Endodermal cell (in vitro differentiated cells): ENCODE data around the gene BCL2L15. TPM values are rescaled to one million over a fixed set of nuclear protein-coding genes. Genes with fewer than 3 reads are reported as not detected.

Experiments
- DNase-seq: peaks from one replicate; pipeline ENCODE4 v3.0.0-alpha.2; 2017
- H3K27ac ChIP-seq: 2 replicates; pipeline ENCODE4 v1.5.1; 2013; ENCODE audit warnings: mild to moderate bottlenecking, low read depth, low read length, moderate library complexity
- H3K27me3 ChIP-seq: 2 replicates; pipeline ENCODE4 v1.6.1; 2013; ENCODE audit warnings: mild to moderate bottlenecking, low read length, moderate library complexity; ENCODE audit not compliant: insufficient read depth, control insufficient read depth, poor library complexity, severe bottlenecking
- H3K36me3 ChIP-seq: 2 replicates; pipeline ENCODE4 v1.7.0; 2013; ENCODE audit warnings: mild to moderate bottlenecking, low read length, moderate library complexity; ENCODE audit not compliant: control insufficient read depth, insufficient read depth
- H3K4me1 ChIP-seq: one replicate; pipeline ENCODE4 v1.7.0; 2013; ENCODE audit warnings: low read length; ENCODE audit not compliant: control insufficient read depth, insufficient read depth
- H3K4me3 ChIP-seq: 2 replicates; pipeline ENCODE4 v1.5.1; 2013; ENCODE audit warnings: mild to moderate bottlenecking, low read length, moderate library complexity
- H3K9ac ChIP-seq: 2 replicates; pipeline ENCODE4 v1.6.1; 2013; ENCODE audit warnings: mild to moderate bottlenecking, low read length, moderate library complexity; ENCODE audit not compliant: poor library complexity, severe bottlenecking; ENCODE audit errors: extremely low read depth
- H3K9me3 ChIP-seq: 2 replicates; pipeline ENCODE4 v1.6.1; 2013; ENCODE audit warnings: mild to moderate bottlenecking, low read length, moderate library complexity; ENCODE audit not compliant: control insufficient read depth
- H3K27ac Mint-ChIP-seq: 2 replicates; pipeline ENCODE4 v1.8.0; 2020; ENCODE audit warnings: mixed read lengths
- H3K27me3 Mint-ChIP-seq: 2 replicates; pipeline ENCODE4 v1.8.0; 2021; ENCODE audit warnings: mild to moderate bottlenecking, mixed read lengths; ENCODE audit not compliant: insufficient read depth
- H3K36me3 Mint-ChIP-seq: 2 replicates; pipeline ENCODE4 v1.8.0; 2020; ENCODE audit warnings: low read depth, mixed read lengths
- H3K4me1 Mint-ChIP-seq: 2 replicates; pipeline ENCODE4 v1.8.0; 2020; ENCODE audit warnings: mixed read lengths
- H3K4me3 Mint-ChIP-seq: 2 replicates; pipeline ENCODE4 v1.8.0; 2020; ENCODE audit warnings: mild to moderate bottlenecking, moderate library complexity, mixed read lengths
- H3K9me3 Mint-ChIP-seq: 2 replicates; pipeline ENCODE4 v1.8.0; 2020; ENCODE audit warnings: mild to moderate bottlenecking, mixed read lengths
- WGBS, 2 experiments: methylation state at CpG; one replicate each; pipeline versions ENCODE4 v1.1.5 to v1.1.7; 2013; ENCODE audit warnings: missing lambda C conversion rate in 2 of 2, mixed read lengths in 1 of 2; ENCODE audit not compliant: insufficient coverage in 1 of 2, insufficient read length in 1 of 2; 5-methylcytosine and 5-hydroxymethylcytosine counted together
- total RNA-seq, 2 donors: library from RNA; stranded (reverse); fragmentation: NEBNext Ultra II Directional in 1 of 2; extraction: Animal tissue kit (Norgen Biotek cat#: 25700) in 1 of 2; gene quantifications; 2 replicates in 1 of 2; 3 replicates in 1 of 2; pipeline ENCODE4 v1.2.1, GENCODE V29; 2021
- TF ChIP-seq, protein P1 (sequence below): fragments of 200-600 bp; sonication (generic); conservative IDR thresholded peaks from 2 replicates; pipeline ENCODE4 v1.5.0; 2021; ENCODE audit warnings: antibody characterized with exemption, mild to moderate bottlenecking

BCL2L15 gene
- total RNA-seq, 2 donors from 2014 or later = 0.73 TPM; not detected in 1

DNA sequence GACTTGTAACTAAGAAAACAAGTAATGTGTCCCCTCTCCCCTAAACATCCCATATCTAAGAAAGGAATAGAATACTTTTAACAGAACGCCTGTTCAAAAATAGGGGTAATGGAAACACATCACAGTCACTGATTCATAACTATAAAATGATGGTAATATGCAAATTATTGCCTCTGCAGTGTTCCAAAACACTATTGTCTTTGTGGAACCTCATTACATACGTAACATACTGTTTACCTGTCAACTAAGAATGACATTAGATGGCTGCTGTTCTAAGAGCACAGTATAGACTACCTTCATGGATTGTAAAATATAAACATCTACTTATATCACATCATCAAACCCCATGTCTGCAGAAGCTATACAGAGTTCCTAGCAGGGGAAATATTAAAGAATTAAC, 3.4 kb upstream of the BCL2L15 start:
- no peak overlapping the region for H3K4me3 ChIP-seq
- Mint-ChIP-seq H3K4me3 (no peak overlapping the region), H3K9me3 (no peaks in the 10 kb centered on the region), H3K4me1 (peaks cover 4% of the 10 kb centered on the region), H3K27ac (no peak overlapping the region), H3K36me3 (peaks cover 2% of the 10 kb centered on the region), H3K27me3 (no peaks in the 10 kb centered on the region)
- no peak overlapping the region for H3K9ac ChIP-seq
- H3K27me3 ChIP-seq = no peaks in the 10 kb centered on the region
- DNase-seq = no peak
- H3K9me3 ChIP-seq = no peaks in the 10 kb centered on the region
- WGBS, 2 experiments = 56% methylated on average over 1 of the region's 2 CpGs; no CpG with 5 or more reads in 1 of the 2 experiments
- H3K36me3 ChIP-seq = no peaks in the 10 kb centered on the region
- TF ChIP-seq, protein P1, sequence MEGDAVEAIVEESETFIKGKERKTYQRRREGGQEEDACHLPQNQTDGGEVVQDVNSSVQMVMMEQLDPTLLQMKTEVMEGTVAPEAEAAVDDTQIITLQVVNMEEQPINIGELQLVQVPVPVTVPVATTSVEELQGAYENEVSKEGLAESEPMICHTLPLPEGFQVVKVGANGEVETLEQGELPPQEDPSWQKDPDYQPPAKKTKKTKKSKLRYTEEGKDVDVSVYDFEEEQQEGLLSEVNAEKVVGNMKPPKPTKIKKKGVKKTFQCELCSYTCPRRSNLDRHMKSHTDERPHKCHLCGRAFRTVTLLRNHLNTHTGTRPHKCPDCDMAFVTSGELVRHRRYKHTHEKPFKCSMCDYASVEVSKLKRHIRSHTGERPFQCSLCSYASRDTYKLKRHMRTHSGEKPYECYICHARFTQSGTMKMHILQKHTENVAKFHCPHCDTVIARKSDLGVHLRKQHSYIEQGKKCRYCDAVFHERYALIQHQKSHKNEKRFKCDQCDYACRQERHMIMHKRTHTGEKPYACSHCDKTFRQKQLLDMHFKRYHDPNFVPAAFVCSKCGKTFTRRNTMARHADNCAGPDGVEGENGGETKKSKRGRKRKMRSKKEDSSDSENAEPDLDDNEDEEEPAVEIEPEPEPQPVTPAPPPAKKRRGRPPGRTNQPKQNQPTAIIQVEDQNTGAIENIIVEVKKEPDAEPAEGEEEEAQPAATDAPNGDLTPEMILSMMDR = no peak
- no peaks in the 10 kb centered on the region for H3K4me1 ChIP-seq
- no peak overlapping the region for H3K27ac ChIP-seq

GRCh38 chr1:113886417-113887401, 672 bp downstream of the BCL2L15 start:
- no peak overlapping the region for H3K27ac ChIP-seq
- H3K4me3 Mint-ChIP-seq = no peak overlapping the region
- H3K4me3 ChIP-seq = no peak overlapping the region
- DNase-seq = no peak
- H3K9me3 Mint-ChIP-seq = no peaks in the 10 kb centered on the region
- H3K27me3 Mint-ChIP-seq = no peaks in the 10 kb centered on the region
- H3K36me3 ChIP-seq = no peaks in the 10 kb centered on the region
- WGBS, 2 experiments = 90 to 93% methylated on average over 13 to 17 of the region's 17 CpGs
- no peaks in the 10 kb centered on the region for H3K4me1 ChIP-seq
- peaks cover 4% of the 10 kb centered on the region for H3K4me1 Mint-ChIP-seq
- H3K9me3 ChIP-seq = no peaks in the 10 kb centered on the region
- no peaks in the 10 kb centered on the region for H3K36me3 Mint-ChIP-seq
- H3K27ac Mint-ChIP-seq = no peak overlapping the region
- TF ChIP-seq, protein P1 = no peak
- no peak overlapping the region for H3K9ac ChIP-seq
- no peaks in the 10 kb centered on the region for H3K27me3 ChIP-seq

- no peaks in the 10 kb centered on the region for H3K27me3 Mint-ChIP-seq
- DNase-seq = no peak
Observed at GRCh38 chr1:113881661-113882060, 5.7 kb downstream of the BCL2L15 start.

More at GRCh38 chr1:113881661-113882060, 5.7 kb downstream of the BCL2L15 start:
- Histone ChIP-seq H3K9me3 (no peaks in the 10 kb centered on the region), H3K4me1 (no peaks in the 10 kb centered on the region), H3K27ac (no peak overlapping the region), H3K27me3 (no peaks in the 10 kb centered on the region), H3K9ac (no peak overlapping the region), H3K36me3 (no peaks in the 10 kb centered on the region), H3K4me3 (no peak overlapping the region)
- Mint-ChIP-seq H3K4me3 (no peak overlapping the region), H3K9me3 (no peaks in the 10 kb centered on the region), H3K4me1 (peaks cover 29% of the 10 kb centered on the region), H3K36me3 (no peaks in the 10 kb centered on the region), H3K27ac (no peak overlapping the region)
- TF ChIP-seq, protein P1 = no peak
- 92 to 100% methylated on average over 2 of the region's 2 CpGs for WGBS, 2 experiments
